K562 (cell line): ENCODE data around the gene IFI44L. TPM values are rescaled to one million over a fixed set of nuclear protein-coding genes. Genes with fewer than 3 reads are reported as not detected.

Experiments
- ATAC-seq: fragments of 200-7000 bp; cut with Tn5 transposase; 3 replicates; pipeline ENCODE4 v1.9.1; 2020; ENCODE audit warnings: moderate library complexity
- BruUV-seq: library from RNA; stranded (reverse); fragments of 400-500 nt; replicated peaks from 2 replicates; lab custom pipeline; 2021; lab: Mats Ljungman, UMichigan
- CTCF ChIA-PET: fragments of 300-600 bp; formaldehyde crosslinking; extraction: SDS; loops from one replicate; lab custom pipeline; 2021; ENCODE audit warnings: low intra/inter-chr PET ratio; lab: Yijun Ruan, JAX
- POLR2A ChIA-PET: fragments of 300-600, 350-650 bp; sonication (Branson Sonifier 250); formaldehyde crosslinking; extraction: SDS; loops from one replicate; lab custom pipeline; 2021; ENCODE audit warnings: antibody characterized with exemption, inconsistent platforms; lab: Yijun Ruan, JAX
- DNase-seq, 4 experiments: peaks; one replicate each; pipeline versions ENCODE4 v3.0.0 to v3.0.0-alpha.2; 2011 to 2018; ENCODE audit warnings: low spot score in 3 of 4, mixed read lengths in 3 of 4; ENCODE audit errors: extremely low read depth in 1 of 4
- FAIRE-seq: peaks from 2 replicates; lab custom pipeline; 2011; peaks lifted over from hg19 to GRCh38; lab: Jason Lieb, UNC
- H2AFZ ChIP-seq: 2 replicates; pipeline ENCODE4 v1.6.0; 2011; ENCODE audit warnings: low read depth, low read length, control low read depth, inconsistent platforms
- H3K27ac ChIP-seq: fragments of 200-600 bp; 3 replicates; pipeline ENCODE4 v1.8.0; 2011; ENCODE audit warnings: low read depth, mild to moderate bottlenecking, control low read depth, inconsistent platforms, low read length, moderate library complexity, mixed read lengths; ENCODE audit errors: extremely low read depth
- H3K27me3 ChIP-seq, 2 experiments: fragments of 300-600 bp in 1 of 2; 2 replicates in 1 of 2; 3 replicates in 1 of 2; pipeline versions ENCODE4 v1.6.0 to v1.8.0; 2011; ENCODE audit warnings: inconsistent platforms in 2 of 2, low read length in 2 of 2, mild to moderate bottlenecking in 1 of 2, mixed read lengths in 1 of 2, moderate library complexity in 1 of 2; ENCODE audit not compliant: control insufficient read depth in 2 of 2, insufficient read depth in 2 of 2
- H3K36me3 ChIP-seq: fragments of 300-600 bp; 3 replicates; pipeline ENCODE4 v1.8.0; 2011; ENCODE audit warnings: mild to moderate bottlenecking, low read length, inconsistent platforms; ENCODE audit not compliant: control insufficient read depth, insufficient read depth
- H3K4me1 ChIP-seq, 2 experiments: fragments of 200-600 bp in 1 of 2; replicated peaks in 1 of 2; 2 replicates in 1 of 2; 3 replicates in 1 of 2; pipeline versions ENCODE4 v1.5.1 to v1.8.0; 2011; ENCODE audit warnings: inconsistent platforms in 2 of 2, low read length in 2 of 2, mild to moderate bottlenecking in 1 of 2, mixed read lengths in 1 of 2, moderate library complexity in 1 of 2; ENCODE audit not compliant: control insufficient read depth in 2 of 2, insufficient read depth in 2 of 2
- H3K4me2 ChIP-seq: 2 replicates; pipeline ENCODE4 v1.6.1; 2011; ENCODE audit warnings: low read length, control low read depth, inconsistent platforms, mixed read lengths; ENCODE audit not compliant: insufficient read depth
- H3K4me3 ChIP-seq: fragments of 200-600 bp; sonication (generic), shearing (Covaris generic); 2 replicates; pipeline ENCODE4 v1.5.1; 2016; ENCODE audit warnings: control low read depth, inconsistent platforms
- H3K79me2 ChIP-seq: fragments of 200-600 bp; 3 replicates; pipeline ENCODE4 v1.8.0; 2011; ENCODE audit warnings: low read length, inconsistent platforms; ENCODE audit not compliant: control insufficient read depth, insufficient read depth
- H3K9ac ChIP-seq, 2 experiments: 2 replicates each; pipeline versions ENCODE4 v1.6.0 to v1.6.1; 2011; ENCODE audit warnings: low read depth in 2 of 2, low read length in 2 of 2, control low read depth in 1 of 2, inconsistent platforms in 1 of 2, mild to moderate bottlenecking in 1 of 2, mixed read lengths in 1 of 2; ENCODE audit not compliant: insufficient read depth in 1 of 2
- H3K9me1 ChIP-seq: one replicate; pipeline ENCODE4 v1.6.0; 2011; ENCODE audit warnings: inconsistent platforms, mild to moderate bottlenecking, low read length, moderate library complexity; ENCODE audit not compliant: control insufficient read depth, insufficient read depth
- H3K9me3 ChIP-seq: replicated peaks from 2 replicates; pipeline ENCODE4 v1.5.1; 2011; ENCODE audit warnings: low read depth, low read length, inconsistent platforms; ENCODE audit not compliant: control insufficient read depth, insufficient read depth
- H4K20me1 ChIP-seq: replicated peaks from 2 replicates; pipeline ENCODE4 v1.6.1; 2011; ENCODE audit warnings: low read length, inconsistent platforms, mixed read lengths; ENCODE audit not compliant: control insufficient read depth, insufficient read depth
- ARID3B ChIP-seq: fragments of 250-450 bp; sonication (Bioruptor Pico); IDR thresholded peaks from 2 replicates; pipeline ENCODE4 v1.4.0; 2020; ENCODE audit warnings: borderline replicate concordance
- ARID4B ChIP-seq: sonication (generic); formaldehyde crosslinking; IDR thresholded peaks from 2 replicates; pipeline ENCODE4 v1.8.0; 2022; ENCODE audit warnings: mild to moderate bottlenecking, missing genetic modification reagents
- BRF1 ChIP-seq: IDR thresholded peaks from 3 replicates; pipeline ENCODE4 v1.6.1; 2011; ENCODE audit warnings: borderline replicate concordance, mild to moderate bottlenecking; ENCODE audit not compliant: insufficient read length; ENCODE audit errors: extremely low read depth
- C11orf30 ChIP-seq: fragments of 450-650 bp; IDR thresholded peaks from 2 replicates; pipeline ENCODE4 v1.6.1; 2016; ENCODE audit warnings: low read depth, mild to moderate bottlenecking
- CBFA2T2 ChIP-seq: fragments of 450-650 bp; conservative IDR thresholded peaks from 2 replicates; pipeline ENCODE4 v1.6.1; 2017; ENCODE audit warnings: mild to moderate bottlenecking
- CBFA2T3 ChIP-seq: fragments of 450-650 bp; IDR thresholded peaks from 2 replicates; pipeline ENCODE4 v1.6.1; 2017
- CREM ChIP-seq: IDR thresholded peaks from 2 replicates; pipeline ENCODE4 v1.6.1; 2014; ENCODE audit warnings: antibody characterized with exemption, low read depth
- L3MBTL2 ChIP-seq: fragments of 450-650 bp; IDR thresholded peaks from 2 replicates; pipeline ENCODE4 v1.6.1; 2016; ENCODE audit warnings: mild to moderate bottlenecking, moderate library complexity
- MCM7 ChIP-seq, 2 experiments: fragments of 450-650 bp; IDR thresholded peaks; 2 replicates each; pipeline ENCODE4 v1.6.1; 2016 to 2018
- MYBL2 ChIP-seq, 2 experiments: fragments of 450-650 bp in 1 of 2; sonication (generic) in 1 of 2; formaldehyde crosslinking in 1 of 2; IDR thresholded peaks; 2 replicates each; pipeline versions ENCODE4 v1.6.1 to v1.8.1; 2017 to 2022; ENCODE audit warnings: borderline replicate concordance in 1 of 2, inconsistent platforms in 1 of 2, low read depth in 1 of 2, mild to moderate bottlenecking in 1 of 2, missing genetic modification reagents in 1 of 2, moderate library complexity in 1 of 2
- NFYB ChIP-seq: IDR thresholded peaks from 2 replicates; pipeline ENCODE4 v1.6.1; 2011; ENCODE audit warnings: mild to moderate bottlenecking, moderate library complexity; ENCODE audit not compliant: insufficient read length; ENCODE audit errors: extremely low read depth
- RHOXF2B ChIP-seq: fragments of 250-450 bp; sonication (Bioruptor Pico); conservative IDR thresholded peaks from 2 replicates; pipeline ENCODE4 v1.5.1; 2021
- SMARCB1 ChIP-seq: IDR thresholded peaks from 2 replicates; pipeline ENCODE4 v1.6.1; 2011; ENCODE audit warnings: improper control_type of control experiment, low read depth; ENCODE audit not compliant: insufficient read length
- ZBTB2 ChIP-seq: fragments of 450-650 bp; IDR thresholded peaks from 2 replicates; pipeline ENCODE4 v1.6.1; 2016; ENCODE audit warnings: antibody characterized with exemption
- ZNF444 ChIP-seq: fragments of 250-450 bp; sonication (Bioruptor Pico); IDR thresholded peaks from 2 replicates; pipeline ENCODE4 v1.4.0; 2020; ENCODE audit warnings: mild to moderate bottlenecking, moderate library complexity
- WGBS: fragments of 100-300 bp; shearing (Covaris generic); methylation state at CpG from one replicate; pipeline ENCODE4 v1.1.6; 2016; ENCODE audit warnings: low coverage, mixed read lengths; ENCODE audit not compliant: insufficient coverage; ENCODE audit errors: missing lambda C conversion rate; 5-methylcytosine and 5-hydroxymethylcytosine counted together
- in situ Hi-C: fragments of 300-500 bp; cut with MboI; formaldehyde crosslinking; loops from 4 replicates; pipeline ENCODE4 v1.15.0; 2018; ENCODE audit warnings: inconsistent platforms, mixed read lengths
- intact Hi-C: fragments of 100-400 bp; cut with micrococcal nuclease; formaldehyde crosslinking; loops from 2 replicates; pipeline ENCODE4 v1.14.2; 2022
- polyA plus RNA-seq, 8 experiments: library from polyadenylated mRNA; depleted of rRNA in 4 of 8; stranded (reverse) in 5 of 8; unstranded in 3 of 8; fragments of >200 nt; fragmentation: Nextera tagmentation in 2 of 8; fragmentation: Illumina TruSeq in 1 of 8; extraction: Ambion mirVana in 2 of 8; extraction: Trizol in 1 of 8; gene quantifications; 2 replicates each; pipeline versions ENCODE4 v1.2.1 to v1.2.3, GENCODE V29; 2011 to 2014; ENCODE audit warnings: inconsistent platforms in 1 of 8, missing spikeins in 1 of 8
- total RNA-seq, 7 experiments: library from RNA; depleted of rRNA in 6 of 7; stranded (reverse); fragments of >200 nt in 6 of 7; fragmentation: Illumina TruSeq in 2 of 7; extraction: Trizol in 2 of 7; gene quantifications; 2 replicates each; pipeline versions ENCODE4 v1.2.1 to v1.2.3, GENCODE V29; 2011 to 2021; ENCODE audit warnings: low replicate concordance in 1 of 7
- TF ChIP-seq, protein P1 (sequence below): fragments of 250-450 bp; sonication (Bioruptor Pico); IDR thresholded peaks from 2 replicates; pipeline ENCODE4 v1.8.0; 2021; ENCODE audit warnings: borderline replicate concordance, mild to moderate bottlenecking, moderate library complexity; ENCODE audit not compliant: poor library complexity, severe bottlenecking

IFI44L gene
- total and polyA plus RNA-seq, 9 of the 15 experiments (the other 6 are each of a cell fraction or from before 2014, with no cell fraction given) = 0.04 to 0.22 TPM; not detected in 7

DNA sequence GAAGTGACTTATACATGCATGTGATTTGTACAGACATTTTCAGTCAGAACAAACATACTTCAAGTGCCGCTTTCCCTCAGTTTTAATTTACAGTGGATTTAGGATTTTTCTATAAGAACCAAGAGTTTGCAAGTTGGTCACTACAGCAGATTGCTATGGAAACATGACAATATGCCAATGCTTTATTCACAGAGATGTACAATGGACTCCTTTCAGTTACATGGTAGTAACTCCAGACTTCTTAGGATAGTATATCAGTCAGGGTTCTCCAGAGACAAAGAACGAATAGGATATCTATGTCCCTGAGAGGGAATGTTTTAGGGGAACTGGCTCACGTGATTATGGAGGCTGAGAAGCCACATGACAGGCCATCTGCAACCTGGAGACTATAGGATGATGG is 56.7 kb downstream of the IFI44L start:
- POLR2A ChIA-PET = no interaction called here
- in situ Hi-C loops (no loop called here), intact Hi-C loops (loop anchor here (1.0 to 5.0 kb wide), 3 partner anchors 60 to 546 kb away; no protein-coding TSS in a partner anchor)
- Histone ChIP-seq H3K27ac (no peak overlapping the region), H3K4me2 (no peak overlapping the region), H3K9me1 (no peaks in the 10 kb centered on the region), H3K4me1 (no peaks in the 10 kb centered on the region), H3K79me2 (no peaks in the 10 kb centered on the region), H3K9me3 (no peaks in the 10 kb centered on the region), H3K4me3 (no peak overlapping the region), H3K27me3 (no peaks in the 10 kb centered on the region), H2AFZ (no peak overlapping the region), H3K9ac (no peak overlapping the region), H4K20me1 (no peaks in the 10 kb centered on the region), H3K36me3 (no peaks in the 10 kb centered on the region)
- DNase-seq = no peak
- no TSS peak for BruUV-seq
- ATAC-seq = no peak
- WGBS = 0% methylated on average over 3 of the region's 3 CpGs
- FAIRE-seq = no peak
- CTCF ChIA-PET = interaction anchor here (0.9 to 1.2 kb wide), 2 partner anchors 531 to 546 kb away, joined by 6 to 7 read pairs; no protein-coding TSS in a partner anchor
- TF ChIP-seq CREM = no peak
- TF ChIP-seq C11orf30 = no peak
- no peak for TF ChIP-seq ZBTB2
- no peak for TF ChIP-seq MYBL2 (IDR thresholded peaks at IDR 0.05; ENCODE audit: low read depth)
- TF ChIP-seq MYBL2 (CRISPR knock-in tag; IDR thresholded peaks at IDR 0.05; ENCODE audit: borderline replicate concordance) = no peak
- TF ChIP-seq ARID3B (CRISPR knock-in tag) = no peak
- TF ChIP-seq, protein P1, sequence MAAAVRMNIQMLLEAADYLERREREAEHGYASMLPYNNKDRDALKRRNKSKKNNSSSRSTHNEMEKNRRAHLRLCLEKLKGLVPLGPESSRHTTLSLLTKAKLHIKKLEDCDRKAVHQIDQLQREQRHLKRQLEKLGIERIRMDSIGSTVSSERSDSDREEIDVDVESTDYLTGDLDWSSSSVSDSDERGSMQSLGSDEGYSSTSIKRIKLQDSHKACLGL (CRISPR knock-in tag) = no peak
- no peak for TF ChIP-seq CBFA2T3
- no peak for TF ChIP-seq L3MBTL2
- no peak for TF ChIP-seq MCM7 (IDR thresholded peaks at IDR 0.05)
- TF ChIP-seq ZNF444 = no peak
- no peak for TF ChIP-seq BRF1
- no peak for TF ChIP-seq ARID4B (CRISPR knock-in tag)
- TF ChIP-seq RHOXF2B (CRISPR knock-in tag) = no peak
- no peak for TF ChIP-seq CBFA2T2
- no peak for TF ChIP-seq NFYB
- no peak for TF ChIP-seq SMARCB1
